Suppressor macrophage treated with lipopolysaccharide for 4 hours (primary cell): ENCODE measurements around the gene FCGR1A.
"Not testable (repeated sequence)": the region's sequence is repeated elsewhere in the genome, so short reads cannot be mapped to it uniquely, and the experiment has no call there.

Experiments used
- DNase-seq: peaks from one replicate; pipeline ENCODE4 v3.0.0-alpha.2; 2020

The FCGR1A gene

DNA sequence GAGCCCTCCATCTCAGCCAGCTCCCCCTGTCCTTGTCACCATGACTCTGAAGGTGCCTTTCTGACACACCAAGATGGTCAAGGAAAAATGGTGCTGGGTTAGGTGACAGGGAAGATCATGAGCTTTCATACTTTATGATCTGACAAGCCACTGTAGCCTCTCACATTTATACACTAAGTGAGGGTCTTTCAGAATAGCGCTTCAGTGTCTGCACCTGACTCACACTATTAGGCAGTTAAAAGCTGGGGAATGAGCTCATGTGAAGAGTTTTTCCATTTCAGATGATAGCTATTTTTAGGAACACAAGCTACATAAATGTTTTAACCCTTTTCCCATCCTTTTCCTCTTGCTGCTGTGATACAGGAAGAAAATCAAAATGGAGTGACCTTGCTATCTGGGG lies 4.2 kb upstream of the FCGR1A start:
- DNase-seq, result not testable (repeated sequence)

DNA sequence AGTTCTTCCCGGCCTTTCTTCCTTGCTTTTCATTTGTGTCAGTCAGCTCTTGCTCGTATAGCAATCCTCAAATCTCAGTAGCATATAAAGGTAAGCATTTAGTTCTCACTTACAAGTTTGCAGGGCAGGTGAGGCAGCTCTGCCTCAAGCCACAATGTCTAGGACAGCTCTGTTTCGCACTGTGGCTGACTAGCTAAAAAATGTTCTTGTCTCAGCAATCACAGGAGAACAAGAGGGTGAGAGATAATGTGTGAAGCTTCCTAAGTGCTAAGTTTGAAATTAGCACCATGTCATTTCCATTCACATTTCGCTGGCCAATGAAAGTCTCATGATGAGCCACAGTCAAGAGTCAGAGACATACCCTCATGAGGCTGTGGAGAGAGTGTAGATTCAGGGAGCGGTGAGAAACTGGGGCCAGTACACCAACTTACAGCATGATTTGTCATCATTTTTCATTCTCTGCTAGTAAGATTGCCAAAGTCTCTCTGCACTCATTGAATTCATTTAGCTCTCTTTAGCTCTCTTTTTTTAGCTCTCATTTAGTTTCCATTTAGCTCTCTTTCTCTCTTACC lies 995 bp upstream of the FCGR1A start:
- DNase-seq, result peak; percentile 59

DNA sequence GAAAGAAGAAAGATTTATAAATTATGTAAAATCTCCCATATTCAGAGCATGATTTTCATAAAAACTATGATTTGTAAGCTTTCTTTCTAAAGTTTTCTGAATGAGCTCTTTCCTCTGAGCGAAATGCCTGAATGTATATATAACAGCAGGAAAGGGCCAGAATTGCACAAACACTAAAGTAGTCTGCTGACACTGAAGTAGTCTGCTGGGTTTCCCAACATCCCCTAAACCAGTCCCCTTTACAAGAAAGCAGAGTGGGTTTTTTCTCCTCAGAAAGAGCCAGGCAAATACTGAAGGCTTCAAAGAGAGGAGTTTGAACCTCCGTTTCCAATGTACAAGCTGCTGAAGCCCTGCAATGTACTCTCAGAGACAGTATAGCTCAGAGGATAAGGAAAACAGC lies 795 bp downstream of the FCGR1A start:
- DNase-seq, result not testable (repeated sequence)

DNA sequence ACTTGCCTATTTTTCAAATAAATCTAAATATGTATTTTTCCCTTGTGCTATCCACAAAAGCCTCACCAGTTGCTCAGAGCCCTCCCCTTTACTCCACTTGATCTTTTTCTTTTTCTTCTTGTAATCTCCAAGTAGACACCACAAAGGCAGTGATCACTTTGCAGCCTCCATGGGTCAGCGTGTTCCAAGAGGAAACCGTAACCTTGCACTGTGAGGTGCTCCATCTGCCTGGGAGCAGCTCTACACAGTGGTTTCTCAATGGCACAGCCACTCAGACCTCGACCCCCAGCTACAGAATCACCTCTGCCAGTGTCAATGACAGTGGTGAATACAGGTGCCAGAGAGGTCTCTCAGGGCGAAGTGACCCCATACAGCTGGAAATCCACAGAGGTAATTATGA lies 1.4 kb downstream of the FCGR1A start:
- not testable (repeated sequence) for DNase-seq

DNA sequence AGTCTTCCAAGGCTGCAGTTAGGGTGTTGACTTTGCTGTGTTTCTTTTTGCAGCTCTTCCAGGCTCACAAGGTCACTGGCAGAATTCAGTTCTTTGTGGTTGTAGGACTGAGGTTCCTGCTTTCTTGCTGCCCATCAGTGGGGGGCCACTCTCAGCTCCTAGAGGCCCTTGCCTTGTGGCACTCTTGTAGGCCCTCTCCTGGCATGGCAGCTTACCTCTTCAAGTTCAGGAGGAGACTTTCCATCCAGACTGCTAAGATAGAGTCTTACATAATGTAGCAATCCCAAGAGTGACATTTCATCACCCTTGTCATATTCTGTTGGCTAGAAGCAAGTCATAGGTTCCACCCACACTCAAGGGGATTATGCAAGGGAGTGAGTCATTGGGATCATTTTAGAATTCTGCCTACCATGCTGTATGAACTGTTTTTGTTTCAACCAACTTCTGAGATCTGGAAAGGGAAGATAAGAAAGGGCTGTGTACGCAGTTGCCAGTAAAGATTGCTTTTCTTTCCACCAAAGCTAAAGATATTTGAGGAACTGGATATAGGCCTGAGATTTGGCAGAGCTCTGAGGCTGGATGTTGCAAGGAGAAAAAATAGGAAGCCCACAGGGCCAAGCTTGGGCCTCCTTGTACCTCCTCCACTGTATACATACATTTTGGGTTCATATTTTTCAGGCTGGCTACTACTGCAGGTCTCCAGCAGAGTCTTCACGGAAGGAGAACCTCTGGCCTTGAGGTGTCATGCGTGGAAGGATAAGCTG lies 5.4 kb downstream of the FCGR1A start:
- not testable (repeated sequence) for DNase-seq

DNA sequence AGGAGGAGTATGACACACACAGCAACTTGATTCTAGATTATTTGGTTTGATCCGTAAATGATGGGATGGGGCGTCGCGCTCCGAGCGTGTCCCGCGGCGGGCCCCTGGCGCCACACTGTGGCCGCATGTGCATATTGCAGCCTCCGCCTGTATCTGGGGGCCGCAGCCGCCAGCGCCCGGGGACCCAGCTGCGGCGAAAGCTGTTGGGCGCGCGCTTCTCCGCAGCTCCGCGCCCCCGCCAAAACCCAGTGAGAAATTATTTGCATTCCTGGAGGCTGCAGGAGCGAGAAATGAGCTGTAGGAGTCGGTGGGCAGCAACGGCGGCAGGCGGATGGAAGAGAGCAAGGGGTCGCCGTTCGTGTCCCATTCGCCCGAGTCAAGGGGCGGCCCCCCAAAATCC lies 10.0 kb downstream of the FCGR1A start:
- not testable (repeated sequence) for DNase-seq

DNA sequence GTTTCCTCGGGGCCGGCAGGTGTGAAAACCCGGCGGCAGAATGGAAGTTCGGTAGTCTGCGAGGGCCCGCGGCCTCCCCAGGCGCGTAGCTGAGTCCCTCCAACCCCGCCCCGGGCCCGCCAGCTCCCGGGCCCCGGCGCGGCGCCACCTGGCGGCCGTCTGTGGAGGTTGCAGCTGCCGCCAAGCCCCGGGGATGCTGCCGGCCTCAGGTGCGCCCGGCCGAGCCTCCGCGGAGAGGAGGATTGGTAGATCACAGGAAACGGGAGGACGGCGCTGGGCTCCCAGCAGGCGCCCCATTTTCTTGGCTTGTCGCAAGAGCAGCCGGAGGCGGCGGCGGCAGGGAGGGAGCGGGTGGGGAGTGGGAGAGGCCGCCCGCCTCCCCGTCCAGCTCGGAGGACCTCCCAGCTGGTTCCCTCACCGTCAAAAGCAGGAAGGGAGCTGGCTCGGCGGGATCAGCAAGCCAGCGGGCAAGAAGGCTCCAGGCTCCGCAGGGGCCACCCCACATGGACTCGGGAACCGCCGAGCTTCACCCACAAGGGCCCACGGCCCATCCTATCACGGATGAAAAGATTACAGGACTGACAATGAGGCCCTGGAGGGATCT lies 10.5 kb downstream of the FCGR1A start:
- peak; percentile 38 for DNase-seq

DNA sequence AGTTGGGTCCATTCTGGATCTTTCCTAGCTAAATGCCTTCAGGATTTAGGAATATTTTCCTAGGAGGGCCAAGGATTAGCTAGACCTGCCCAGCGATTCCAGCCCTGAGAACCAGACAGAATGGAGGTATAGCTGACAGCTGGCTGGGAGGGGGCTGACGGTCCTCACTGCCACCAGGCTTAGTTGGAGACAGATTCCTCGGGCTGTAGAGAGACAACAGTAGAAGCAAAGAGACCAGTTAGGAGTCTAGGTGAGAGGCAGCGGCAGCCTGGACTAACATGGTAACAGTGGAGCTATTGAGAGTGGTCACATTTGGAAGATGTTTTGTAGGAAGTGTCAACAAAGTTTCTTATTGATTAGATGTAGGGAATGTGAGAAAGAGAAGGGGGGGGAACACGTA lies 11.4 kb downstream of the FCGR1A start:
- not testable (repeated sequence) for DNase-seq

DNA sequence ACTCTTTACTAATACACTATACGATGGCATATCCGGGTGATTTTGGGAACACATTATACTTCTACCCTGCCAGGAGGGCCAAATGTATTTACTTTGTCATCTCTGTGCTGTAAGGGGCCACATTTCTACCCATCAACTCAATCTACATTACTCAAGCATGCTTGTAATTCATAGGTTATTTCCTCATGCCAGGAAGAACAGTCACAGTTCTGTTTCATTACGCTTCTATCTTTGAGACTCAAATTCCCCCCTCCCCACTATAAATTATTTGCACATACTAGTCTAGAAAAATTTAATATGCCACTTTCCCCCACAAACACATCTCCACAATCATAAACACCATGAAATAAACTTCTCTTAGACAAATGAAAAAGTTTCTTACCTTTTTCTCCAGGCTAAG lies 19.1 kb downstream of the FCGR1A start:
- DNase-seq, result not testable (repeated sequence)

DNA sequence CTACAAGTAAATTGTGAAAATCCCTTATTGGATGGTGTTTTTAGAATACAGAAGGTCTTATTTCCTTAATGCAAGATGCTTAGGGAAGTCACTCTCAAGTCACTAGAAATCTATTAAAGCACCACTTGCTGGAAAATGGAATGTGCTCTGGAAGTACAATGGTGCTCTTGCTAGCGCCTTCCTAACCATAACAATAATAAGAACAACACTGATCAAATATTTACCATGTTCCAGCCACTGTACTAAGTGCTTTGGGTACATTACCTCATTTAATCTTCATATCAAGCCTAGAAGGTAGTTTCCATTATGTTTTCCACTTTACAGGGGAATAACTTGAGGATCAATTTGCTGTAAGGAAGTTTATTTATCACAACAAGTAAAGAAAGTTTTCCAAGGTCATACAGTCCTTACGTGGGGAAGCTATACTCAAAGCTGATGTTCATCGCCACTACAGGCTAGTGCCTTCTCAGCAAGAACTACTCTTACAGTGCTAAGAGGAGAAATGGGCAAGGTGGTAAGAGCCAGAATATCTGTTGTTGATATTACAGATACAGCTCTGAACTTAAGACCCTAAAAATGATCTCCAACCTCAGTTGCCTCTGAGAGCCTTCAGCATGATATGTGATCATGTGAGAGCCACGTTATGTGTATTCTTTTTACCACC lies 22.1 kb downstream of the FCGR1A start:
- not testable (repeated sequence) for DNase-seq

DNA sequence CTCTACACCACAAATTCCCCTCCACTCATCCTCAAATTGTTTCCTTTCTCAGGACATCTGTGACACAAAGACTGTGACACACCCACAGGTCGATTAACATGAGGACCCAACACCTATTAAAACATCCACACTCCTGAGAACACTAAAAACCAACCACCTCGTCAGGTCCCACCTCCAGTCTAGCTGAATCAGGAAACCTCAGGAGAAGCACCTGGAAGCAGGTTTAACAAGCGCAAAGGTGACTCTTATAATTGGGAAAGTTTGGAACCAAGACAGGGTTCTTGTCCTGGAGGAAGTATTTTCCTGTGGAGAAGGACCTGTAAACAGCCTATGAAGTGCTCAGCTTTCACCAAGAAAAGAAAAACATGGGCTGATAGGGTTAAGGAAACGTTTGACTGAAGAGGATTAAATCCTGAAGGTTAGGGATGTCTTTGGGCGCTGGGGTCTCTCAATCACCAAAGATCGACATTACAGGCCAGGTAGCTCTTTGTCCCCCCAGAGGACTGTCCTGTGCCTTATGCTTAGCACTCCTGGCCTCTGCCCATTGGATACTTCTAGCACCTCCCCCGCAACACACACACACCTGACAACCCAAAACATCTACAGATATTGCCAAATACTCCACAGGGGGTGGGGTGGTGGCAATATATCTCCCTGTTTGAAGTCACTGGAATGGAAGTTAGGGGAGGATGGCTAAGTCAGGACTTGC lies 28.4 kb downstream of the FCGR1A start:
- not testable (repeated sequence) for DNase-seq

DNA sequence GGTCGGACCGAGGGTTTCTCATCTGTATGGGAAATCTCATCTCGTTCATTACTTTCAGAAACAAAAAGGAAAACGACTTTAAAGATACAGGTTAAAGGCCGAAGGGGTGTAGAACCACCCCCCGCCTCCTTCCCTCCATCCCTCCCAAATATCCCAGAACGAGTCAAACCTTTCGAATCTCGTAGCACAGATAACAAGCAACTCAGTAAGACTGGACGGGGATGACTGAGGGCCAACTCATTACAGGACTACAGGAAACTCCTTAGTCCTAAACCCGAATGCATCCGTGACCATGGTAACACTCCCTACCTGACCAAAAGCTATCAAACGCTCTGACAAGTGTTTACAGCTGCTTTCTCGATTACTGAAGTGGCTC lies 29.0 kb downstream of the FCGR1A start:
- DNase-seq, result peak; percentile 1

DNA sequence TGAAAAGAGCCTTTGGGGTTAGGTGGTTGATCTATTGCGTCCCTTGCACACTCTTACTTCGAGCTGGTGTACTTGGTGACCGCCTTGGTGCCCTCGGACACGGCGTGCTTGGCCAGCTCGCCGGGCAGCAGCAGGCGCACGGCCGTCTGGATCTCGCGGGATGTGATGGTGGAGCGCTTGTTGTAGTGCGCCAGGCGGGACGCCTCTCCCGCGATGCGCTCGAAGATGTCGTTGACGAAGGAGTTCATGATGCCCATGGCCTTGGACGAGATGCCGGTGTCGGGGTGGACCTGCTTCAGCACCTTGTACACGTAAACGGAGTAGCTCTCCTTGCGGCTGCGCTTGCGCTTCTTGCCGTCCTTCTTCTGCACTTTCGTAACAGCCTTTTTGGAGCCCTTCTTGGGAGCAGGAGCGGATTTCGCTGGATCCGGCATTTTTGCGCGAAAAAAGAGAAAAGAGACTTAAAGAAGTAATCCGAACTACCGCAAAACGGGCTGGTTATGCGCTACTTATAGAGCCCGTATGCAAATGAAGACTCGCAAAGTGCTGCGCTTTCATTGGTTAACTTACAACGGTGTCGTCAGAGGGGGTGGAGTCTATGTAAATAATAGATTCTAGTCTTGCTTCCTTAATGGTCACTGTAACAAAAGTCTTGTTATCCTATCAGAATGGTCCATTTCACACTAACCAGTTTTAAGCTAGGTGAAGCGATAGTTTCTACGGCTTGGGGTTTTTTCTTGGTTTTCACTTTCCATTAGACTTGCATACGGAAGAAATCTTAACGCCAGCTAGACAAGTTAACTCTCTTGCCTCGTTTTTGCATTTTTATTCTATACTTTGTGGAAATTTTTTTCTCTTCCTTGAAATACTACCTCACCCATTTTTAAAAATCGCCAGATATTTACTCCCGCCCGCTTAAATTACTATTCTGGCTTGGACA lies 29.7 kb downstream of the FCGR1A start:
- DNase-seq, result peak; percentile 93

DNA sequence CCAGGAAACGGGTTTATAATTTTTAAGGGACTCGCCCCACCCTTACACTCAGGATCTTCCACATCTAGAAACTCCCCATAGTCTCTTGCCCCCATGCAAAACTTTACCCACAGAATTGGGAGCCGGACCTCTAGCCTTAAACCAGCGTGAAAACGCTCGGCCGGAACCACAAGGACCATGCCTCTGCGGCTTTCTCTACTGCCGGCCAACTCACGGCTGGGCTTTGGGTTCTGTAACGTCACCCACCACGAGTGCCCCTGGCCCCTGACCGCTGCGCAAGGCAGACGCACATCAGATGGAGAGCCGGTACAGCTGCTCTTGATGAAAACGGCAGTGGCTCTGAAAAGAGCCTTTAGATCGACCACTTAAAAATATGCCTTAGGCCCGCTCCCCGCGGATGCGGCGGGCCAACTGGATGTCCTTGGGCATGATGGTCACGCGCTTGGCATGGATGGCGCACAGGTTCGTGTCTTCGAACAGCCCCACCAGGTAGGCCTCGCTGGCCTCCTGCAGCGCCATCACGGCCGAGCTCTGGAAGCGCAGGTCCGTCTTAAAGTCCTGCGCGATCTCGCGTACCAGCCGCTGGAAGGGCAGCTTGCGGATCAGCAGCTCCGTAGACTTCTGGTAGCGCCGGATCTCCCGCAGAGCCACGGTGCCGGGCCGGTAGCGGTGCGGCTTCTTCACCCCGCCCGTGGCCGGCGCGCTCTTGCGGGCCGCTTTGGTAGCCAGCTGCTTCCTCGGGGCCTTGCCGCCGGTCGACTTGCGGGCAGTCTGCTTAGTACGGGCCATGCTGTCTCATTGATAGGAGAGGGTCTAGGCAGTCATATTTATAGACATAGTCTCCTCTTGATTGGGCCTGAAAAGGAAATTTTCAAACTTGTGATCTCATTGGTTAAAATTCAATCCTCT lies 30.7 kb downstream of the FCGR1A start:
- DNase-seq, result peak; percentile 32

DNA sequence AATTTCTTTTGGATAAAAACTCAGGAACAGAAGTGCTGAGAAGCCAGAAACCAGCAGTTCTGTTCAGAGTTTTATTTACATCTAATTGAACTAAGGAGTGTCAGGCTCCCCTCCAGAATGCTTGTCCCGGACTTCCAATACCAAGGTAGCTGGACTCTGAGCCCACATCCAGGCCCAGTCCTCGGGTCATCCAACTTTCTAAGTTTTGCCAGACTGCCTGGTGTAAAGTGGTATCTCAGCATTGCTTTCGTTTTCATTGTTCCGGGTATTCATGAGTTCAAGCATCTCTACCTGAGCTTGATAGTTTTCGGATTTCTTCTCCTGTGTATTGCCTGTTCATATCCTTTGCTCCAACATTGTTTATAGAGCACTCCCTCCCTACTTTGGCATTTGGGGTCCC lies 37.9 kb downstream of the FCGR1A start:
- not testable (repeated sequence) for DNase-seq

DNA sequence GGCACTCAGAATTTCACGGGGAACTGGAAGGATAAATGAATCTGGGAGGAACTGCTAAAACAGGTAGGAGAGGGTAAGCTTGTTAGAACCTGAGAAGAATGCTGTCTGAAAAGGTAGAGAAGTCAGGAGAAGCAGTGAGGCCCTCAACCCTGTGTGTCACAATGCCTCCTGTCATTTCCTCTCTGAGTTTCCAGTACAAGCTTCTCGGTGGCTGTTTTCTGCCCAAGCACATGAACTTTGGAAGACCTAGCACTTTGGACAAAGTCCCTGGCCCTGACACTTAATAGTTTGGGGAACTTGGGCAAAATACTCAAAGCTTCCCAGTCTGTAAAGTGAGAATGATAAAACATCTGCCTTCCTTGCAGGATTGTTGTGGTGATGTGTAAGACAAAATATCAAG lies 44.1 kb downstream of the FCGR1A start:
- not testable (repeated sequence) for DNase-seq

DNA sequence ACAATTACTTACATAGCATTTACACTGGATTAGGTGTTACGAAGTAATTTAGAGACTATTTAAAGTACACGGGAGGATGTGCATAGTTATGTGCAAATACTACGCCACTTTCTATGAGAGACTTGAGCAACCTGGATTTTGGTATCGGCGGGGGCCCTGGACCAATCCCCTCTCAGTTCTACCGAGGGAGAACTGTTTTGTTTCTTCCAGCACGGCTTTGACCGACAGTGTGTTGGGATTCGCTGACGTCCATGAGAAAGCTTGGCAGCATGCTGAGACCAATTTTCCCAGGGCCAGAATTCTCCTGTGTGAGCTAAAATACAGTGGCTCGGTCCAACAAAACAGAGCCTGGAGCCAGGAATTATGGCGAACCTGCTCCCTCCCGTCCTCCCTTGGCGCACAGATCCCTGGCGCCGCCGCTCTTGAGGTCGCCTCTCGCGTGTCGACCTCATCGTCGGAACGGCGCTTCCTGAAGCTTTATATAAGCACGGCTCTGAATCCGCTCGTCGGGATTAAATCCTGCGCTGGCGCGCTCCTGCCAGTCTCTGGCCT lies 49.3 kb downstream of the FCGR1A start:
- not testable (repeated sequence) for DNase-seq

DNA sequence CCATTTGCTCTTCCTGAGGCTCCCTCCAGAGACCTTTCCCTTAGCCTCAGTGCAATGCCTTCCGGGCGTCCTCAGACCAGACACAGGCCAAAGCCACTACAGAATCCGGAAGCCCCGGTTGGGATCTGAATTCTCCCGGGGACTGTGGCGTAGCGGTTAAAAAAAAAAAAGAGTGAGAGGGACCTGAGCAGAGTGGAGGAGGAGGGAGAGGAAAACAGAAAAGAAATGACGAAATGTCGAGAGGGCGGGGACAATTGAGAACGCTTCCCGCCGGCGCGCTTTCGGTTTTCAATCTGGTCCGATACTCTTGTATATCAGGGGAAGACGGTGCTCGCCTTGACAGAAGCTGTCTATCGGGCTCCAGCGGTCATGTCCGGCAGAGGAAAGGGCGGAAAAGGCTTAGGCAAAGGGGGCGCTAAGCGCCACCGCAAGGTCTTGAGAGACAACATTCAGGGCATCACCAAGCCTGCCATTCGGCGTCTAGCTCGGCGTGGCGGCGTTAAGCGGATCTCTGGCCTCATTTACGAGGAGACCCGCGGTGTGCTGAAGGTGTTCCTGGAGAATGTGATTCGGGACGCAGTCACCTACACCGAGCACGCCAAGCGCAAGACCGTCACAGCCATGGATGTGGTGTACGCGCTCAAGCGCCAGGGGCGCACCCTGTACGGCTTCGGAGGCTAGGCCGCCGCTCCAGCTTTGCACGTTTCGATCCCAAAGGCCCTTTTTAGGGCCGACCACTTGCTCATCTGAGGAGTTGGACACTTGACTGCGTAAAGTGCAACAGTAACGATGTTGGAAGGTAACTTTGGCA lies 50.0 kb downstream of the FCGR1A start:
- DNase-seq, result not testable (repeated sequence)

DNA sequence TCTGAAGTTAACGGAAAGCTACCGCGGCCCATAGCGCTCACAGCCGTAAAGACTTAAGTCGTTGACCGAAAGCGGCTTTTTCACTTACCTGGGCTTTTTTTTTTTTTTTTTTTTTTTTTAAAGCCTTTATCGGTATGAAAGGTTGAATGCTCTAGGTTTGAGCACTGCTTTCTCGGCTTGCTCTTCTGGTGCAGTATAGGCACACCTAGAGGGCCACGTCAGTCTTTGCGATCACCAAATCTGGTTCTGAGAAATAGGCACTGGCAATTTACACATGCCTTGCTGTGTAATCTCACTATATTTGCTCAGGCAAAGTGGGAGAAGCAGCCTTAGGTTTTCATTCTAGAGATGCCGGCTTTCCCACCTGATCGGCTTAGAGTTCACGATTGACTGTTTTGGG lies 50.6 kb downstream of the FCGR1A start:
- DNase-seq, result not testable (repeated sequence)
